Left renal cortex interstitium (tissue), 4 donors: ENCODE data around the gene PHF12. TPM values are rescaled to one million over a fixed set of nuclear protein-coding genes. Genes with fewer than 3 reads are reported as not detected.
"Not testable (repeated sequence)": the region's sequence is repeated elsewhere in the genome, so short reads cannot be mapped to it uniquely, and the experiment has no call there.

ENCODE experiments used
- DNase-seq, 4 donors: peaks; one replicate each; pipeline ENCODE4 v3.0.0-alpha.2; 2013; ENCODE audit warnings: low read depth in 4 of 4, low spot score in 2 of 4, missing footprints in 1 of 4
- polyA plus RNA-seq, 4 donors: library from polyadenylated mRNA; unstranded; fragments of 120-200 nt; gene quantifications; one replicate each; pipeline ENCODE4 v1.2.1, GENCODE V29; 2013; ENCODE audit not compliant: insufficient read length in 4 of 4

PHF12 gene
- polyA plus RNA-seq, 4 donors, result 41.2 to 66.9 (median 50.8) TPM

GRCh38 chr17:28893248-28894183 is 57.8 kb downstream of the PHF12 start:
- not testable (repeated sequence) for DNase-seq

GRCh38 chr17:28892024-28892423 is 59.3 kb downstream of the PHF12 start:
- DNase-seq, result no peak

- DNase-seq, result no peak
These were observed 60.1 kb downstream of the PHF12 start for GRCh38 chr17:28891201-28891600.

GRCh38 chr17:28889996-28890395 is 61.3 kb downstream of the PHF12 start:
- DNase-seq, result no peak

GRCh38 chr17:28888832-28889231 is 62.5 kb downstream of the PHF12 start:
- DNase-seq, result no peak

GRCh38 chr17:28887871-28888471 is 63.3 kb downstream of the PHF12 start:
- no peak for DNase-seq

GRCh38 chr17:28885951-28886350 is 65.4 kb downstream of the PHF12 start:
- no peak for DNase-seq

- no peak for DNase-seq
These were observed 66.0 kb downstream of the PHF12 start for GRCh38 chr17:28885363-28885762.

GRCh38 chr17:28883967-28884702 is 67.2 kb downstream of the PHF12 start:
- DNase-seq, result no peak

GRCh38 chr17:28882154-28882895 is 69.0 kb downstream of the PHF12 start:
- DNase-seq, result no peak

GRCh38 chr17:28881533-28882056 is 69.7 kb downstream of the PHF12 start:
- no peak for DNase-seq

- DNase-seq, result no peak
These were observed 70.8 kb downstream of the PHF12 start for GRCh38 chr17:28880572-28880945.

GRCh38 chr17:28879886-28880571 is 71.3 kb downstream of the PHF12 start:
- DNase-seq, result no peak

- DNase-seq, result no peak
These were observed 72.3 kb downstream of the PHF12 start for GRCh38 chr17:28878981-28879380.

GRCh38 chr17:28878158-28878910 is 73.0 kb downstream of the PHF12 start:
- no peak for DNase-seq

- not testable (repeated sequence) for DNase-seq
These were observed 74.1 kb downstream of the PHF12 start for GRCh38 chr17:28877150-28877711.

GRCh38 chr17:28875848-28876550 is 75.3 kb downstream of the PHF12 start:
- DNase-seq, result no peak

- DNase-seq, result no peak
These were observed 76.6 kb downstream of the PHF12 start for GRCh38 chr17:28874750-28875149.
